Activated T-cell treated with anti-CD3 and anti-CD28 coated beads, Interleukin-2, amount 50 U/mL, for 48 hours (primary cell): ENCODE results near the gene IFIT1.
"Not testable (repeated sequence)": the region's sequence is repeated elsewhere in the genome, so short reads cannot be mapped to it uniquely, and the experiment has no call there.

ENCODE experiments used
- DNase-seq, 2 experiments: peaks; one replicate each; pipeline ENCODE4 v3.0.0-alpha.2; 2020

Gene IFIT1

GRCh38 chr10:89444819-89445218 is 52.4 kb downstream of the IFIT1 start:
- not testable (repeated sequence) for DNase-seq

DNA sequence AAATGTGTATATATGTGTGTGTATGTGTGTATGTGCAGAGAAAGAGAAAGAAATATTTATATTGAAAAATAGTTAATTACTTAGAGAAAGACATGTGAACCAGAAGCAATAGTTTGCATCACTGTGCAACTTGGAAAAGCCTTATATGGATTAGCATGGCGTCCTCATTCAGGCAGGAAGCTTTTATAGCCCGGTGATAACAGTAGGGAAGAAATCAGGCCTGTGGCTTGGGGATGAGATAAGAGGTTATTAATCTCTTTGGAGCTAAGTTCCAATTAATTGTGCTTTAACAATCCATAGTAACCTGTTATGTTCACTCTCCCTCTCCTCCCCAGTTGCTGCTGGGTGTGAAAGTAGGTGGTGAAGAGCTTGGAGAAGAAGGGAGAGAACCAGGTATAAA is 58.5 kb downstream of the IFIT1 start:
- DNase-seq = no peak

DNA sequence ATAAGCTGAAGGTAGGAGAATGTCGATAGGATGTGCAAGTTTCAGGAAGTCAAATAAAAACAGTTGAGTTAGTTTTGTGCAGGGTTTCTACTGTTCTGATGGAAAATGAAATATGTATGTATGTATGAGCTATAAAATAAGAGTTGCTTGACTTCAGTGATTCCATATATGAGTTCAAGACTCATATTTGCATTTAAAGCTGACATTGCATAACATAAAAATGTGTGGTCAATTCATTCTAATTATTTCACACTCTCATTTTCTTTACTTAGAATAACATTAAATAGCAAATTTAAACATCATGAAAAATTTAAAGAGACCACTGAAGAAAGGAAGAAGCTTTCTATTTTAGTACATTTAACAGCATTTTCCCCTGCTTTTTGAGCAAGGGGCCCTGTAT is 59.8 kb downstream of the IFIT1 start:
- no peak for DNase-seq

- DNase-seq = no peak
Measured at GRCh38 chr10:89454561-89455347, 62.3 kb downstream of the IFIT1 start.
